GM12875 (cell line): ENCODE measurements around the gene RNF186.
"Not testable (repeated sequence)": the region's sequence is repeated elsewhere in the genome, so short reads cannot be mapped to it uniquely, and the experiment has no call there.

Experiments used
- H3K4me3 ChIP-seq: one replicate; pipeline ENCODE4 v1.5.1; 2011; ENCODE audit warnings: low read depth, low read length, control low read depth
- CTCF ChIP-seq: IDR thresholded peaks from 2 replicates; pipeline ENCODE4 v1.5.1; 2011; ENCODE audit warnings: low read depth, mild to moderate bottlenecking, control low read depth, inconsistent platforms, low read length, moderate library complexity, borderline replicate concordance; ENCODE audit not compliant: insufficient read depth

The RNF186 gene

GRCh38 chr1:19859876-19860275, 44.8 kb upstream of the RNF186 start:
- no peak overlapping the region for H3K4me3 ChIP-seq
- TF ChIP-seq CTCF, result no peak

- TF ChIP-seq CTCF, result no peak
- no peak overlapping the region for H3K4me3 ChIP-seq
Observed at GRCh38 chr1:19858893-19859292, 43.8 kb upstream of the RNF186 start.

- no peak overlapping the region for H3K4me3 ChIP-seq
- TF ChIP-seq CTCF, result no peak
Observed at GRCh38 chr1:19854866-19855265, 39.8 kb upstream of the RNF186 start.

GRCh38 chr1:19852036-19852435, 37.0 kb upstream of the RNF186 start:
- no peak overlapping the region for H3K4me3 ChIP-seq
- TF ChIP-seq CTCF, result no peak

GRCh38 chr1:19850214-19850613, 35.1 kb upstream of the RNF186 start:
- TF ChIP-seq CTCF, result no peak
- no peak overlapping the region for H3K4me3 ChIP-seq

GRCh38 chr1:19849307-19849706, 34.2 kb upstream of the RNF186 start:
- H3K4me3 ChIP-seq, result not testable (repeated sequence)

GRCh38 chr1:19847334-19847733, 32.3 kb upstream of the RNF186 start:
- H3K4me3 ChIP-seq, result not testable (repeated sequence)

GRCh38 chr1:19846338-19846737, 31.3 kb upstream of the RNF186 start:
- TF ChIP-seq CTCF, result no peak

GRCh38 chr1:19845555-19845954, 30.5 kb upstream of the RNF186 start:
- TF ChIP-seq CTCF, result no peak
- H3K4me3 ChIP-seq, result no peak overlapping the region

More at GRCh38 chr1:19846338-19846737, 31.3 kb upstream of the RNF186 start:
- no peak overlapping the region for H3K4me3 ChIP-seq
